NK-92 (cell line): Measurements from ENCODE around the gene KASH5.

Experiments used
- DNase-seq: peaks from one replicate; lab custom pipeline; 2025; ENCODE audit not compliant: unreplicated experiment; lab: John Stamatoyannopoulos, UW

The KASH5 gene

DNA sequence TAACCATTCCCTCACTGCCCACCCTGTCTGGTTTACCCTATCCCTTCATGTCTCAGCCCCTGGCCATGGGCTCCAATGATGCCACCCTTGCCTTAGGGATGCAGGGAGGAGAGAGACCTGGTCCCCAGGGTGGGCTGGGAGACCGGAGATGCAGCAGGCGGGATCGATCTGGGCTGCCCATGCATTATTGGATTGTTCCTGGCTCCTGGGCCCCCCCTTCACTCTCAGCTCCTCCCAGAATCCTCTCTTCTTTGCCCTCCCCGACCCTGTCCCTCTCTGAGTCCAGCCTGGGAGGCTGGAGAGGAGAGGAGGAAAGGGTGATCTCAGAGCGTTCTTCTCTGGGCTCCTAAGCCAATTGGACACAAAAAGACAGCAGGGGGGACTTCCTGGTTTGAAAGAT, 5.8 kb downstream of the KASH5 start:
- no peak for DNase-seq

DNA sequence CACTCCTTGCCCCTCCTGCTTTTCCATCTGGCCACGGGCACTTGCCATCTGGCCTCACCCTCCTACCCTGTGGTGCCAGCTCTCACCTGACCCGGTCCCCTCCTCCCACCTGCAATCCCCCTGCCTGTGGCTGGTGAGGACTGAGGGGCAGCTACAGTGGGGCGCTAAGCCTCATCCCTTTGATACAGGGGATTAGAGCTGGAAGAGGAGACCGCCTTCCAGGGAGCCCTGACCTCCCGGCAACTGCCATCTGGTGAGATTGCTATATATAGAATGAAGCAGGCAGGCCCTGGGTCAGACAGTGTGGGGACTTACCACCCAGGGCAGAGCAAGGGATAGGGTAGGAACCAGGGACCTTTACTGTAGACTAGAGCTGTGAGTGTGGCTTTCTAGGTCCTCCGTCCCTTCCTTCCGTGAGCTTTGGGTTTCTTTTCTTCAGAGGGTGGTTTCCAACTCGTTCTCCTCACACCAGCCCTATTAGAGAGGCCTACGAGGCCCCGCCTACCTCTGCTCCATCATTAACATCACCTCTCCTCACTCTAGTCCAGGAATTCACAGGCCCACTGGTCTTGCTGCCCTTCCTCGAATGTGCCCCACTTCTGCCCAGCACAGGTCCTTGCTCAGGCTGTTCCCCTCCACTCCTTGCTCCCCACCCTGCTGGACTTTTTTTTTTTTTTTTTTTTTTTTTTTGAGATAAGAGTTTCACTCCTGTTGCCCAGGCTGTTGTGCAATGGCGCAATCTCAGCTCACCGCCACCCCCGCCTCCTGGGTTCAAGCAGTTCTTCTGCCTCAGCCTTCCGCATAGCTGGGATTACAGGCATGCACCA, 7.7 kb downstream of the KASH5 start:
- DNase-seq, result no peak

DNA sequence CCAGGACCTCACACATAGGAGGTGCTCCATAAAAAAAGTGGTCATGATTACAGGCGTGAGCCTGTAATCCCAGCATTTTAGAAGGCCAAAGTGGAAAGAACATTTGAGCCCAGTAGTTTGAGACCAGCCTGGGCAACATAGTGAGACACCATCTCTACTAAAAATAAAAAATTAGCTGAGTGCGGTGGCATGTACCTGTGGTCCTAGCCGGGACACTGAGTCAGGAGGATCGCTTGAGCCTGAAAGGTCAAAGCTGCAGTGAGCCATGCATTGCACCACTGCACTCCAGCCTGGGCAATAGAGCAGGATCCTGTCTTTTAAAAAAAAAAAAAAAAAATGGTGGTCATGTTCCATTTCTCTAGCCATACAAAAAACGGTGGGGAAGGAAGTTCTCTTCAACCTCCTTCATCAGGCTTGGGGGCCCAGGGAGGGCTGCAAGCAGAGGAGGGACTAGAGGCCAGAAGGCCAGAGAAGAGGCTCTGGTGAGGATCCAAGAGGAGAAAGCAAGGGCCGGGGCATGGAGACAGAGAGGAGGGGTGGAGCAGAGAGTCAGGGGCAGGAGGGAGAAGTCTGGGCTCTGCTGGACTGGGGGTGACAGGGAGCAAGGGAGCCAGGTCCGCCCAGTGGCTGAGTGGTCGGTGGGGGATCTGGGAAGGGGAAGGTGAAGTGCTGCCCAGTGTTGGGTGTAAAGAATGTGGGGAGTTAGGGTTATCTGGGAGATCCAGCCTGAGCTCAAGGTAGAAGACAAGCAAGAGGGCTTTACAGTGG, 8.9 kb downstream of the KASH5 start:
- DNase-seq, result no peak

DNA sequence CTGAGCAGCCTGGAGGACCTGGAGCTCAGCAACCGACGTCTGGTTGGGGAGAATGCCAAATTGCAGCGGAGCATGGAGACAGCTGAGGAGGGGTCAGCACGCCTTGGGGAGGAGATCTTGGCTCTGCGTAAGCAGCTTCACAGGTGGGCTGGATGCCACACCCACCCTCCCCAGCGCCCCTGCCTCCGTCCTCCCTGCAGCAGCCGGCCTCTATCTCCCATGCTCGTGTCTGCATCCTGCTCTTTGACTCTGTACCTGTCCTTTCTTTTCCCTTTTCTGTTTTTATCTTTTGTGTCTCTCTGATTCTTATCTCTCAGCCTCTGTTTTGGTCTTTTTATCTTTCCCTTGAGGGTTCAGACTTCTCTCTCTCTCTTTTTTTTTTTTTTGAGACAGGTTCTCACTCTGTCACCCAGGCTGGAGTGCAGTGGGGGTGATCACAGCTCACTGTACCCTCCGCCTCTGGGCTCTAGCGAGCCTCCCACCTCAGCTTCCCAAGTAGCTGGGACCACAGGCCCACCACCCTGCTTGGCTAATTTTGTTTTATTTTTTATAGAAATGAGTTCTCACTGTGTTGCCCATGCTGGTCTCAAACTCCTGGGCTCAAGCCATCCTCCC, 10.1 kb downstream of the KASH5 start:
- no peak for DNase-seq

DNA sequence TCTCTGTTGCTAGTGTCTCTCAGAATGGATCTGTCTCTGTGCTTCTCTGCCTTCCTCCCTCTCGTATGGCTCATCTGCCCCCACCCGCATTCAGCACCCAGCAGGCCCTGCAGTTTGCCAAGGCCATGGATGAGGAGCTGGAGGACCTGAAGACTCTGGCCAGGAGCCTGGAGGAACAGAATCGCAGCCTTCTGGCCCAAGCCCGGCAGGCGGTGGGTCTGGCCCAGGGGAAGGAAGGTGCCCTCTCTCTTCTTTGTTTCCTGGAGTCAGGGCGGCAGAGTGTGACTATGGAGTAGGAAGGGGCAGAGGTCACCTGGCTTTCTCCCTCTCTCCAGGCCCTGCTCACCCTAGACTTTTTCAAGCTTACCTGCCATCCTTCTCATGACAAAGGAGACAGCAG, 10.9 kb downstream of the KASH5 start:
- DNase-seq, result no peak

DNA sequence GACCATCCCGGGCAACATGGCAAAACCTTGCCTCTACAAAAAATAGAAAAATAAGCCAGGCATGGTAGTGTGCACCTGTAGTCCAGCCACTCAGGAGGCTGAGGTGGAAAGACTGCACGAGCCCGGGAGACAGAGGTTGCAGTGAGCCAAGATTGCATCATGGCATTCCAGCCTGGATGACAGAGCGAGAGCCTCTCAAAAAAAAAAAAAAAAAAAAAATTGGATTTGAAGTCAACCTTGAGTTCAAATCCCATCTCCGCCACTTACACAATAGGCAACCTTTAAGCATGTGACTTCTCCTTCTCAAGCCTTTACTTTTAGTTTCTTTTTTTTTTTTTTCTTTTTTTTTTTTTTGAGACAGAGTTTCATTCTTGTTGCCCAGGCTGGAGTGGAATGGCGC, 12.0 kb downstream of the KASH5 start:
- no peak for DNase-seq

DNA sequence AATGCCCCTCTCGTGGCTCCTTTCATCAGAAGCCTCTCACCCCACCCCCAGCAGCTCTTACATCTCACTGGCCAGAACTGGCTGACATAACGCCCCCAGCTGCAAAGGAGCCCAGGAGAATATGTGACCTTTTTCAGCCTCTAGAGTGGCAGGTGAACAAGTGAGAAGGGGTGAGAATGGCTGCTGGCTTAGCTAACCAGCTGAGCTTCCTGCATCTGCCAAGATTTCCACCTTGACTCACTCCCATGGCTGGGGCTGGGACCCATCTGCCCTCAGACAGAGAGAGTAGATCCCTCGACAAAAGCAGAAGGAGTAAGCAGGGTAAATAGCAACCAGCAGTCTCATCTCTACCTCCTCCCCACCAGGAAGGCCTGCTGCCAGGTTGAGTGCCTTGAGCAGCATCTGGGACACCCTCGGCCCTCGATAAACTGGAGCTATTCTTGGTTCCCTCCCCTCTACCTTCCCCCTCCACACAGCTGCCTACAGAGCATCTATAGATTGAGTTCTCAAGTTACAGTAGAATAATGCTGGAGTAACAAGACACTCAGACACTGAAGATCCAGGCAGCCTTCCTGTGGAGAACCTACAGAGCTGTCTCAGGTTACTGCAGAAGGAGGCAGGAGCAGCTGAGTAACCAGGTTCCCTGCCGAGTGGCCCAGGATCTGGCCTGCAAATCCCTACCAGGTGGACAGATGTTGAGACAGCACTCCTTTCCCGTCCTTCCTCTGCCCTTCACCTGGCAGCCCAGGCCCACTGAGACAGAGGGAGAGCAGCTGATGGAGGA, 15.5 kb downstream of the KASH5 start:
- no peak for DNase-seq

DNA sequence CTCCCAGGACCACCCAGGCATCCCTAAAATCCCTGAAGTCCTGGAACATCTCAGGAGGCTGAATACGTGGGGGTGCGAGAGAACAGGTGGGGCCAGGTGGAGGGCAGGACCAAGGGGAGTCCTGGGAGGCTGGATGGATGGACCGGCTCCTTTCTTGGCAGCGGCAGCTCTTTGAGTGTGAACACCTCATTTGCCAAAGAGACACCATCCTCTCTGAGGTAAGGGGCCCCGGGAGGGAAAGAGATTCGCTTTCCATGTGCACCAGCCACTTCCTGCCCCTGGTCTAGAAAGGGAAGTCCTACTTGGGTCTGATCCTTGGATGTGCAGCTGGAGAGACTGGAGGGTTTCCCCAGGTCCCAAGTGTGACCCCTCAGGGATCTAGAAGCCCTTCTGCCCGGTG, 19.0 kb downstream of the KASH5 start:
- DNase-seq, result no peak

DNA sequence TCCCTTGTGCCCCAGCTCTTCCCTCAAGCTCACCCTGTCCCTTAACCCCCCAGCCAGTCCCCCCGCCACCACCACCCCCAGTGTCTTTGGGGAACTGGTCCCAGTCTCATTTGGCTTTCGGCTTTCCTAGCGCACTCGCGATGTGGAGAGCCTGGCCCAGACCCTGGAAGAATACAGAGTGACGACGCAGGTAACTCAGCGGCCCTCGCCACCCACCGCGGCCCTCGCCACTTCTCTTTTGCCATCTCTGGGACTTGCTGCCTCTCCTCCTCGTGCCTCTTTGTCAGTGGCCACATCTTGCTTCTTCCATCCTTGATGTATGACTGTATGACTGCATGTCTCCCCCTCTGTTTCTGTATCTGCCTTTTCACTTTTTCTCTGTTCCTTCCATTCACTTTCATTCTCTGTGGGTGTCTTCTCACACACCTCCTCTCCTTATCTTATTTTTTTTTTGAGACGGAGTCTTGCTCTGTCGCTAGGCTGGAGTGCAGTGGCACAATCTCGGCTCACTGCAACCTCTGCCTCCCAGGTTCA, 19.5 kb downstream of the KASH5 start:
- DNase-seq, result no peak

DNA sequence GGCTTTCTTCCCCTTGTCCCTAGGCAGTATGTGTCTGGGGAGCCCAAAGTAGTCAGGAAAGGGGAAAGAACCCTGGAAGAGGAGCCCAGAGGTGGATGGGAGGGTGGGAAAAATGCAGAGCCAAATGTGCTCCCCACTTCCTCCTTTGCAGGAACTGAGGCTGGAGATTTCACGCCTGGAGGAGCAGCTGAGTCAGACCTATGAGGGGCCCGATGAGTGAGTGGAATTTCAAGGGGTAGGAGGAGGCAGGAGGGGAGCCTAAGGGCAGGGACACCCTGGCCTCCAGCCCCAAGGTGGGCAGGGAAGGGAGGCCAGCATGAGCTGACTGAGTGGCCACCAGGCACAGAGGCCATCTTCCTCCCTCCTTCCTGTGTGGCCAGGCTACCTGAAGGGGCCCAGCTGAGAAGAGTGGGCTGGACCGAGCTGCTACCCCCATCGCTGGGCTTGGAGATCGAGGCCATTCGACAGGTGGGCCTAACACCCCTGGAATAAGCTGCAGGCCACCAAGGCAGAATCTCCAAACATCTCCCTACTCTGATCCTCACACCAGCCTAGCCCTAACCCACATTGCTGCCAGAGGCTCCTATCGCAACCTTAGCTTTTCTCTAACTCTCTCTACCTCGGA, 20.9 kb downstream of the KASH5 start:
- DNase-seq, result no peak

DNA sequence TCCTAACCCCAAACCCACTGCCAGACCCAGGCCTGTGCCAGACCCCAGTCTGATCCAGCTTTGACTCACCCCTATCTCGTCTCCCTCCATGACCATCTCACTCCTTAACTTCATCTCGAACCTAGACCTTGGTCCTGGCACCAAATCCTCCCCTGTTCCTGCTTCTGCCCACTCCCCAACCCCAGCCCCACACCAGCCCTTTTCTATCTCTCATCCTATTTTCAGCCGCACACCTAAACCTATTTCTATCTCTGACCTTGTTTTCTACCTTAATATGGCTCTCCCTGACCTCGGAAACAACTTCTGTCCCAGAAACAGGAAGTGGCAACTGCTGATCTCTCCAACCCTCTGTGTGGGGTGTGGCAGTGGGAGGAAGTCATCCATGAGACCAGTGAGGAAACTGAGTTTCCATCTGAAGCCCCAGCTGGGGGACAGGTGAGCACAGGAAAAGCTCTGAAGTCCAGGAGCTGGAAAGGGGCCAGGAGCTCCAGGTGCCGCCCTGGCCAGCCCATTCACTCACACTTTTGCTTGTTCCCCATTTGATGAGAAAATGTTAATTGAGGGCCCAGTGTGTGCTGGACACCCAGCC, 21.5 kb downstream of the KASH5 start:
- no peak for DNase-seq

DNA sequence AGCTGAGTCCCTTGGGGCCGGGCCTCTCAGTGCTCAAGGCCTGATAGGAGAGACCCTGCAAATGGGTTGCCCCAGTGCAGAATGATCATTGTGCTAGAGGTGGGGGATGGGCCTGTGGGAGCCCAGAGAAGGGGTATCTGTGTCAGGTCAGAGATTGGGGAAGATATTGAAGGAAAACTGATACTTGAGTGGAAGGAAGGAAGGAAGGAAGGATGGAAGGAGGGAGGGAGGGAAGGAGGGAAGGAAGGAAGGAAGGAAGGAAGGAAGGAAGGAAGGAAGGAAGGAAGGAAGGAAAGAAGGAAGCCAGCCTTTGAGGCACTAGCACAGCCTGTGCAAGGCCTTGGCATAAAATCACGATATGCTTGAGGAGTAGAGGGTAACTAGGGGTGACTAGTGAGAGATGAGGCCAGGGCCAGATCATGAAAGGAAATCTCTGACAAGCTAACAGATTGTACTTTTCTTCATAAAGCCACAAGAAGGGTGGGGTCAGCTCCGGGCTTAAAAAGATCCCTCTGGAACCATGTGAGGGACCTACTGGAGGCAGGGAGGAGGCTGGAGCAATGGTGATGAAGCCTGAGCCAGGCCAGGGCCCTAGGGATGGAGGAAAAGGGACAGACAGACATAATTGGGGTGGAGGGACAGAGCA, 23.8 kb downstream of the KASH5 start:
- DNase-seq, result no peak

DNA sequence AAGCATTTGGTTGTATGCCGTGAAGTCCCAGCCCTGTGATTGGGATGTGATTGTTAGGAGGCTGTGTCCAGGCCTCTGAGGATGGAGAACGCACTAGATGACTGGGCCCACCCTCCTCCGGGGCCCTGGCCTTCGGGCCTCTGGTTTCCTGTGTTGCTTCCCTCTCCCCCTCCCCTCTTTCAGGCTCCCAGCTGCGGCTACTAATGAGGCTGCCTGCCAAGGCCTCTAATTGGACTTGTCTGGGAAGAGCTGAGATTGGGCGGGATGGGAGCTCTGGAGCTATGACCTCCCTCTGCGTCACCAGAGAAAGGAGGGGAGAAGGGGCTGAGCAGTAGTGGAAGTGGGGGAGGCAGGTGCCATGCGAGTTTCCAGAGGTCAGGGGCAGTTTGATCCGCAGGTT, 25.3 kb downstream of the KASH5 start:
- no peak for DNase-seq

DNA sequence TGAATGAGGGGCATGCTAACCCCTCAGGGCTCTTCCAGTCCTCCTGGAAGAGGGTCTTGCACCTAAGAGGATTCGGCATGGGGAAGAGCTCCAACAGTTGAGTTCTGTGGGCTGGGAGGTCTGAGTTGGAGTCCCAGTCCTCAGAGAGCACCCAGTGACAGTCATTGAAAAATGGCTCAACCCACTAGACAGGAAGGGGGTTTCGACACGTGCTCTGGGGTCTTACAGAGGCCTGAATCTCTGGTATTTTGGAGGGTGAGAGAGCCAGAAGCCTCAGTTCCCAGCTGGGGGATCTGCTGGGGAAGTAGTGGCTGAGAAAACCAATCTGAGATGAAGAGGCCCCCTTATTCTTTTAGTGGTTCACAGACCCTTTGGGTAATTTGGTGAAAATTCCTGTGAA, 26.2 kb downstream of the KASH5 start:
- no peak for DNase-seq

DNA sequence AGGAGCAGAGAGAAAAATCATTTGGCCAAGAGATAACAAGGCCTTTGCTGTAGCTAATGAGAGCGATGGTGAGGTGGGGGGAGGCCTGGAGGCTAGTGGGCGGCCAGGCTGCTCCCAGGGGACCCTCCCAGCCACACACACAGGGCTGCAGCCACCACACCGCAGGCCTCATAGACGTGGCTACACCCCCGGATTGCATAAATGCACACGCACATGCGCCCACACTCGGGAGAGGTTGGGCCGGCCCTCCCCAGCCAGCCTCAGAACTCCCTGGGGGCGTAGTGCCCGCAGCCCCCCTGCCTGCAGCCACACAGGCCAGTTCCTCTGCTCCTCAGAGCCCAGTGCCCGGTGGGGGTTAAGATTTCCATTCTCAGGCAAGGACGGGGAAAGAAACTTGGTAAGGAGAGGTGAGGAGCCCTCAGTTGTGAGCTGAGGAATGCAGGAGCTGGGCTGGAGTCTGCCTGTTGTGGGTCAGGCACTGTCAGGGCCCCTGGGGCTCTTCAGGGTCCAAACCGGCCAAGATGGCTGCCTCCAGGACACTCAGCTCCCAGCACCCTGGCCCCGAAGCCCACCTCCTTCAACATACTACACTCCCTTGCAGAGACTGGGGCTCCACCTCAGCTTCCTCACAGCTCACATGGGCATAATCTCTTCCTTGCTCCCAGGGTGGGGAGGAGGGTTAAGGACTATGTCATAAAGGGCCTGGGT, 27.2 kb downstream of the KASH5 start:
- no peak for DNase-seq

DNA sequence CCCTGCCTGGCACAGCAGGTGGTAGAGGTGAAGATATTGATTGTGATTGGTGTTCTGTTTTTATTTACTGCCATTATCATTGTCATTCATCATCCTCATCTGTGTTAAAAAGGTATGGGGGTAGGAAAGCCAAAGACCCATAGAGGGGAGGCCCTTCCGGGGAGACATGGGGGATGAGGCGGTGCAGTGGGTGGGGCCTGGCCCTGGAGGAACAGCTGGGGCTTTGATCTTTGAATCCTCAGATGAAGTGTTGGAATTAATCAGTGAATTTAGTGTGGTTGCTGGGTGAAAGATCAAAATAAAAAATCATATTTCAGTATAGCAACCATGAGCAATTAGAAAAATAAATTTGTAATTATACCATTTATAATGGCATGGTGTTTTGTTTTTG, 27.8 kb downstream of the KASH5 start:
- DNase-seq, result no peak

DNA sequence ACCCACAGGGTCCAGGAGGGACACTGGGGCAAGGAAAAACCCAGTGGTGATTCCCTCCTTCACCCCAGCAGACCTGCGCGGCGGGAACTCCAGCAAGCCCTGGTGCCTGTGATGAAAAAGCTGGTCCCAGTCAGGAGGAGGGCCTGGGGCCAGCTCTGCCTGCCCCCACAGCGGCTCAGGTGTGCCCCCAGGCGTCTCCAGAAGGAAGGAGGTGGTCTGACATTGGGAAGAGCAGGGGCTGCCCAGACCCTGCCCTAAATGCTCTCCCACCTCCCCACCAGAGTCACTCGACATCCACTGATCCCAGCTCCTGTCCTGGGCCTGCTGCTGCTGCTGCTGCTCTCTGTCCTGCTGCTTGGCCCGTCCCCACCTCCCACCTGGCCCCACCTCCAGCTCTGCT, 29.0 kb downstream of the KASH5 start:
- DNase-seq, result no peak

DNA sequence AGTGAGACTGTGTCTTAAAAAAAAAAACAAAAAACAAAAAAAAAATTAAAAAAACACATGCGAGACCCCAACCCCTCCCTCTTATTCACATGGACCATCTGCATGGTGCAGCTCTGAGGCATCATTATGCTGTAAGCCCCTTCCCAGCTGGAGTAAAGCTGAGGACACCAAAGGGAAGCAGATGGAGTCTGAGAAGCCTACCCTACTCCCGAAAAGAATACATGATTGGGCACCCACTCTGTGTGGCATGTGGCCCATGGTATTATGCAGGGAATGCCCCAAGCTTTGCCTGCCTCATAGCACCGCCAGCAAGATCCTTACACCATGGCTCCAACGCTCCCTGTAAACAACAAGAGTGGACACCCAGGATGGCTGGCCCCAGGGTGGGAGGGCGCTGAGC, 30.5 kb downstream of the KASH5 start:
- DNase-seq, result no peak

DNA sequence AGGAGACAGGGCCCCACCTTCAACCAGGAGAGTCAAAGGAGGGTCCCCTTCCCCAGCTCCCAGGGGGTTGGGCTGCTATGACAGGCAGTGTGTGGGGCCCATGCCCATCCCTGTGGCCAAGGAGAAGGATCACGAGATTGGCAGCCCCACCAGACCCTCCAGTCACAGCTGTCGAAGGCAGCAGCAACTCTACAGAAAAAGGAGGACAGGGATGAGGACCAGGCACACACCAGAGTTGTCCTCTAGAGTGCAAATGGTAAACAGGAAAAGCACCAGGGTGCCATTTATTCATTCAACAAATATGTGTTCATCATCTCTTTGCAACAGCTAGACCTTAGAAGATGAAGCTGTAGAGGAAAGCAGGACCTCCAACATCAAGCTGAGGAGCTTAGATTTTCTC, 31.1 kb downstream of the KASH5 start:
- DNase-seq, result no peak
